Erythroblast (primary cell): Measurements from ENCODE around the gene NFATC1.

Experiments used
- GATA1 ChIP-seq: IDR thresholded peaks from 2 replicates; pipeline ENCODE4 v1.6.1; 2011; ENCODE audit warnings: low read depth, mild to moderate bottlenecking, control low read depth, low read length, moderate library complexity
- POLR2A ChIP-seq: IDR thresholded peaks from 2 replicates; pipeline ENCODE4 v1.6.1; 2011; ENCODE audit warnings: mild to moderate bottlenecking, low read length

DNA sequence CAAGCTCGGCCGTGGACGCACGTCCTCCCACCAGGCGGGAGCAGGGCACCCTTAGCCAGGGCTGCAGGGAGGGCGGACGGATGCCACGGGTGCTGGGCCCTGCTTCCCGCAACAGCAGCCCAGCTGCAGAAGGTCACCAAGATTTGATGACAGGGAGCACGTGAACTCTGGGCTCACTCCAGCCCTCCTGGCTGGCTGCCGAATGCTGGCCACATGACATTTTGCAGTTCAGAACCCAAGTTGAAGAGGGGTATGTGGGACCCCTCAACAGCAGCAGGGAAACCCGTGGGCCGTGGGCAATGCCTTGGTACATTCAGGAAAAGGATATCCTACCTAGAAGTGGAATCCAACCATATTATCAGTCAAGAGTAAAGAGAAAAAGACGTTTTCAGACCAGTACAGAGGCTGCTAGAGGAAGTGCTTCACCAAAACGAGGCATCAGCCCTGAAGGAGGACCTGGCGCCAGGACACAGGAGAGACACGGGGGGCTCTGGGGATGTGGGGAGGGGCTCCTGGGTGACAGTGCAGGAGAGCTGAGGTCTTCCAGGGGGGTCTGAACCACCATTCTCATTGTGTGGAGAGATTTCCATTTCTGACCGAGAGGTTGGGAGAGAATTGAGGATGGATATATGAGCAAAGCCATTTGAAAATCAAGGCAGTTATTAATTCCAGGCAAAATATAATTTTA is 176.5 kb downstream of the NFATC1 start:
- TF ChIP-seq POLR2A (no peak), GATA1 (no peak)
